PC-3 (cell line): ENCODE measurements around the gene CHSY1. TPM values are rescaled to one million over a fixed set of nuclear protein-coding genes. Genes with fewer than 3 reads are reported as not detected.

ENCODE experiments used
- ATAC-seq: fragments of 200-7000 bp; cut with Tn5 transposase; 2 replicates; pipeline ENCODE4 v1.9.1; 2020; ENCODE audit warnings: mild to moderate bottlenecking, moderate library complexity
- BruUV-seq: library from RNA; stranded (reverse); fragments of 400-500 nt; replicated peaks from 2 replicates; lab custom pipeline; 2021; lab: Mats Ljungman, UMichigan
- CTCF ChIA-PET: fragments of 300-600 bp; sonication (Branson Sonifier 250); formaldehyde crosslinking; loops from one replicate; lab custom pipeline; 2022; ENCODE audit warnings: antibody characterized with exemption; lab: Charles Lee
- POLR2A ChIA-PET: fragments of 300-600 bp; sonication (Branson Sonifier 250); formaldehyde crosslinking; loops from one replicate; lab custom pipeline; 2022; ENCODE audit warnings: antibody characterized with exemption; ENCODE audit not compliant: unreplicated experiment; lab: Charles Lee
- DNase-seq: peaks from one replicate; pipeline ENCODE4 v3.0.0-alpha.2; 2015
- H2AFZ ChIP-seq: fragments of 300-600 bp; sonication (generic); 2 replicates; pipeline ENCODE4 v1.6.0; 2016; ENCODE audit warnings: antibody characterized with exemption, low read length
- H3F3A ChIP-seq: fragments of 300-600 bp; sonication (generic); one replicate; pipeline ENCODE4 v1.6.0; 2017; ENCODE audit warnings: antibody characterized with exemption, low read length, control low read depth, mild to moderate bottlenecking; ENCODE audit not compliant: unreplicated experiment
- H3K27ac ChIP-seq: fragments of 300-600 bp; sonication (generic); 2 replicates; pipeline ENCODE4 v1.5.1; 2016; ENCODE audit warnings: mild to moderate bottlenecking, low read length
- H3K27me3 ChIP-seq: fragments of 300-600 bp; sonication (generic); 2 replicates; pipeline ENCODE4 v1.6.1; 2016; ENCODE audit warnings: low read length, mixed read lengths
- H3K36me3 ChIP-seq: fragments of 300-600 bp; sonication (generic); 2 replicates; pipeline ENCODE4 v1.6.1; 2016; ENCODE audit warnings: low read depth, mixed run types, low read length, mixed read lengths
- H3K4me1 ChIP-seq: fragments of 300-600 bp; sonication (generic); 2 replicates; pipeline ENCODE4 v1.5.1; 2016; ENCODE audit warnings: low read length; ENCODE audit not compliant: insufficient read depth
- H3K4me2 ChIP-seq: fragments of 300-600 bp; sonication (generic); 2 replicates; pipeline ENCODE4 v1.6.0; 2016; ENCODE audit warnings: low read length
- H3K4me3 ChIP-seq: fragments of 300-600 bp; sonication (generic); 2 replicates; pipeline ENCODE4 v1.5.1; 2016; ENCODE audit warnings: mild to moderate bottlenecking, low read length, mixed read lengths
- H3K79me2 ChIP-seq: fragments of 300-600 bp; sonication (generic); 2 replicates; pipeline ENCODE4 v1.6.1; 2017; ENCODE audit warnings: low read length, mixed read lengths
- H3K9ac ChIP-seq: fragments of 300-600 bp; sonication (generic); 2 replicates; pipeline ENCODE4 v1.6.0; 2016; ENCODE audit warnings: mild to moderate bottlenecking, low read length
- H3K9me2 ChIP-seq: fragments of 300-600 bp; sonication (generic); replicated peaks from 2 replicates; pipeline ENCODE4 v1.6.1; 2016; ENCODE audit warnings: mixed run types, low read length, mixed read lengths
- H3K9me3 ChIP-seq: fragments of 300-600 bp; sonication (generic); 2 replicates; pipeline ENCODE4 v1.6.1; 2016; ENCODE audit warnings: low read length, mixed read lengths
- H4K20me1 ChIP-seq: fragments of 300-600 bp; sonication (generic); 2 replicates; pipeline ENCODE4 v1.6.1; 2016; ENCODE audit warnings: low read length, mixed read lengths
- EZH2 ChIP-seq: fragments of 300-600 bp; sonication (generic); IDR thresholded peaks from one replicate; pipeline ENCODE4 v1.6.1; 2017; ENCODE audit warnings: antibody characterized with exemption, mild to moderate bottlenecking, low read length; ENCODE audit not compliant: unreplicated experiment
- EZH2phosphoT487 ChIP-seq: fragments of 300-600 bp; sonication (generic); IDR thresholded peaks from 2 replicates; pipeline ENCODE4 v1.6.1; 2018; ENCODE audit warnings: mild to moderate bottlenecking, antibody characterized with exemption, low read length, borderline replicate concordance
- intact Hi-C: fragments of 100-400 bp; cut with micrococcal nuclease; formaldehyde crosslinking; loops from 2 replicates; pipeline ENCODE4 v1.9.0; 2023
- total RNA-seq: library from RNA; depleted of rRNA; stranded (reverse); fragments of >200 nt; gene quantifications from 2 replicates; pipeline ENCODE4 v1.2.3, GENCODE V29; 2014
- TF ChIP-seq, protein P1 (sequence below): fragments of 300-600 bp; sonication (generic); conservative IDR thresholded peaks from 2 replicates; pipeline ENCODE4 v1.5.1; 2017; ENCODE audit warnings: antibody characterized with exemption, low read depth, mild to moderate bottlenecking, low read length

Gene CHSY1
- total RNA-seq, 1 experiment from 2014 or later = 13.8 TPM

DNA sequence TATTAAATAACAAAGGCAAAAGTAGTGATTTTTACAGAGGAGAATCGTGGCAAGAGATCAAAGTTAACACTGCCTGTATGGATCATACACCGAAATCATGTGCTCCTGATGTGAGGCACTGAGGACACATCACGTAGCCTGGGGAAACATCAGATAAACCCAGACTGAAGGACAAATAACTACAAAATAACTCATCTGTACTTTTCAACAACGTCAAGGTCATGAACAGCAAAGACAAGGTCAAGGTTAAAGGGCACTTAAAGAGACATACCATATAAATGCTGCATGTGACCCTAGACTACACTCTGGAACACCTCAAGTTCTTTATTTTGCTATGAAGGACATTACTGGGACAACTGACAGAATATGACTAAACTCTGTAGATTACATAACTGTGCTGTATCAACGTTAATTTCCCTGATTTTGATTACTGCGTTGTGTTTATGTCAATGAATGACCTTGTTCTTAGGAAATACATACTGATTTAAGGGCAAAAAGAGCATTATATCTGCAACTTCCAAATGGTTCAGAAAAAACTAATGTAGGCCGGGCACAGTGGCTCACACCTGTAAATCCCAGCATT, 48.1 kb downstream of the CHSY1 start:
- BruUV-seq = no TSS peak
- TF ChIP-seq, protein P1, sequence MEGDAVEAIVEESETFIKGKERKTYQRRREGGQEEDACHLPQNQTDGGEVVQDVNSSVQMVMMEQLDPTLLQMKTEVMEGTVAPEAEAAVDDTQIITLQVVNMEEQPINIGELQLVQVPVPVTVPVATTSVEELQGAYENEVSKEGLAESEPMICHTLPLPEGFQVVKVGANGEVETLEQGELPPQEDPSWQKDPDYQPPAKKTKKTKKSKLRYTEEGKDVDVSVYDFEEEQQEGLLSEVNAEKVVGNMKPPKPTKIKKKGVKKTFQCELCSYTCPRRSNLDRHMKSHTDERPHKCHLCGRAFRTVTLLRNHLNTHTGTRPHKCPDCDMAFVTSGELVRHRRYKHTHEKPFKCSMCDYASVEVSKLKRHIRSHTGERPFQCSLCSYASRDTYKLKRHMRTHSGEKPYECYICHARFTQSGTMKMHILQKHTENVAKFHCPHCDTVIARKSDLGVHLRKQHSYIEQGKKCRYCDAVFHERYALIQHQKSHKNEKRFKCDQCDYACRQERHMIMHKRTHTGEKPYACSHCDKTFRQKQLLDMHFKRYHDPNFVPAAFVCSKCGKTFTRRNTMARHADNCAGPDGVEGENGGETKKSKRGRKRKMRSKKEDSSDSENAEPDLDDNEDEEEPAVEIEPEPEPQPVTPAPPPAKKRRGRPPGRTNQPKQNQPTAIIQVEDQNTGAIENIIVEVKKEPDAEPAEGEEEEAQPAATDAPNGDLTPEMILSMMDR = no peak
- TF ChIP-seq EZH2 = no peak
- TF ChIP-seq EZH2phosphoT487 = no peak
- no peaks in the 10 kb centered on the region for H3K36me3 ChIP-seq
- H3K9ac ChIP-seq = no peak overlapping the region
- no peak overlapping the region for H3K27ac ChIP-seq
- intact Hi-C loops = loop anchor here (5.0 kb wide), 1 partner anchor 49 kb away; the partner anchor contains the start of gene CHSY1
- ATAC-seq (no peak), DNase-seq (no peak)
- H3K79me2 ChIP-seq = peaks cover 86% of the 10 kb centered on the region
- no peak overlapping the region for H2AFZ ChIP-seq
- peaks cover 9% of the 10 kb centered on the region for H3F3A ChIP-seq
- no peaks in the 10 kb centered on the region for H3K9me2 ChIP-seq
- H3K4me1 ChIP-seq = peaks cover 33% of the 10 kb centered on the region
- no peaks in the 10 kb centered on the region for H3K9me3 ChIP-seq
- no peak overlapping the region for H3K4me2 ChIP-seq
- H3K4me3 ChIP-seq = no peak overlapping the region
- POLR2A ChIA-PET = no interaction called here
- H3K27me3 ChIP-seq = no peaks in the 10 kb centered on the region
- peaks cover 24% of the 10 kb centered on the region for H4K20me1 ChIP-seq
- CTCF ChIA-PET = no interaction called here

- no peak for DNase-seq
- BruUV-seq = no TSS peak
- no peak for ATAC-seq
- H3K4me3 ChIP-seq = no peak overlapping the region
- intact Hi-C loops = loop anchor here (5.0 kb wide), 1 partner anchor 49 kb away; the partner anchor contains the start of gene CHSY1
- no peak overlapping the region for H2AFZ ChIP-seq
- H3K27ac ChIP-seq = no peak overlapping the region
- ChIA-PET POLR2A (no interaction called here), CTCF (no interaction called here)
- H3K36me3 ChIP-seq = no peaks in the 10 kb centered on the region
- H3K4me2 ChIP-seq = no peak overlapping the region
- peaks cover 9% of the 10 kb centered on the region for H3F3A ChIP-seq
- peaks cover 33% of the 10 kb centered on the region for H3K4me1 ChIP-seq
- H3K27me3 ChIP-seq = no peaks in the 10 kb centered on the region
- peaks cover 86% of the 10 kb centered on the region for H3K79me2 ChIP-seq
- H4K20me1 ChIP-seq = peaks cover 24% of the 10 kb centered on the region
- no peak for TF ChIP-seq EZH2
- TF ChIP-seq EZH2phosphoT487 = no peak
- TF ChIP-seq, protein P1 = no peak
- no peaks in the 10 kb centered on the region for H3K9me3 ChIP-seq
- no peaks in the 10 kb centered on the region for H3K9me2 ChIP-seq
- no peak overlapping the region for H3K9ac ChIP-seq
Observed at GRCh38 chr15:101203029-101203573, 48.7 kb downstream of the CHSY1 start.
